Esophagus squamous epithelium (tissue), 5 donors: ENCODE results near the gene SQOR. TPM values are rescaled to one million over a fixed set of nuclear protein-coding genes. Genes with fewer than 3 reads are reported as not detected.

ENCODE experiments used
- DNase-seq: peaks from one replicate; lab custom pipeline; 2025; lab: John Stamatoyannopoulos, UW
- H3K27ac ChIP-seq, 4 donors: fragments of 200-600 bp; sonication (generic); one replicate each; pipeline ENCODE4 v1.5.1; 2016 to 2019; ENCODE audit warnings: mild to moderate bottlenecking in 1 of 4
- H3K27me3 ChIP-seq, 4 donors: fragments of 200-600 bp; sonication (generic); 1 replicate in 3 of 4; 2 replicates in 1 of 4; pipeline versions ENCODE4 v1.5.1 to v1.6.0; 2017 to 2021; ENCODE audit warnings: antibody characterized with exemption in 1 of 4
- H3K36me3 ChIP-seq, 3 donors: fragments of 200-600 bp; sonication (generic); one replicate each; pipeline ENCODE4 v1.5.1; 2016 to 2019
- H3K4me1 ChIP-seq, 3 donors: fragments of 200-600 bp; sonication (generic); one replicate each; pipeline ENCODE4 v1.5.1; 2017 to 2019
- H3K4me3 ChIP-seq, 4 donors: fragments of 200-600 bp; sonication (generic); 1 replicate in 3 of 4; 2 replicates in 1 of 4; pipeline ENCODE4 v1.5.1; 2016 to 2019; ENCODE audit warnings: mild to moderate bottlenecking in 2 of 4, moderate library complexity in 1 of 4
- H3K9me3 ChIP-seq, 3 donors: fragments of 200-600 bp; sonication (generic); one replicate each; pipeline ENCODE4 v1.5.1; 2016 to 2019
- CTCF ChIP-seq, 6 experiments: fragments of 450-650 bp in 4 of 6; fragments of 200-600 bp in 2 of 6; sonication (generic) in 2 of 6; IDR thresholded peaks; one replicate each; pipeline ENCODE4 v1.5.1; 2016 to 2019; ENCODE audit warnings: antibody characterized with exemption in 6 of 6, mild to moderate bottlenecking in 4 of 6, moderate library complexity in 4 of 6
- POLR2A ChIP-seq, 4 donors: fragments of 450-650 bp; IDR thresholded peaks; one replicate each; pipeline ENCODE4 v1.6.1; 2017; ENCODE audit warnings: antibody characterized with exemption in 4 of 4, mild to moderate bottlenecking in 4 of 4, moderate library complexity in 3 of 4
- WGBS, 2 donors: methylation state at CpG; one replicate each; pipeline ENCODE4 v1.1.5; 2018; 5-methylcytosine and 5-hydroxymethylcytosine counted together
- intact Hi-C: fragments of 100-400 bp; cut with DNase I; formaldehyde crosslinking; loops from one replicate; pipeline ENCODE4 v1.15.0; 2022
- total RNA-seq, 4 donors: library from RNA; depleted of rRNA; stranded (reverse); fragments of >200 nt; gene quantifications; one replicate each; pipeline ENCODE4 v1.1.0, GENCODE V29; 2016
- donor health status: DM: yes; HTN: yes; CAD: no.

The SQOR gene
- total RNA-seq, 4 donors from 2014 or later: 88.7 to 178 (median 128) TPM

DNA sequence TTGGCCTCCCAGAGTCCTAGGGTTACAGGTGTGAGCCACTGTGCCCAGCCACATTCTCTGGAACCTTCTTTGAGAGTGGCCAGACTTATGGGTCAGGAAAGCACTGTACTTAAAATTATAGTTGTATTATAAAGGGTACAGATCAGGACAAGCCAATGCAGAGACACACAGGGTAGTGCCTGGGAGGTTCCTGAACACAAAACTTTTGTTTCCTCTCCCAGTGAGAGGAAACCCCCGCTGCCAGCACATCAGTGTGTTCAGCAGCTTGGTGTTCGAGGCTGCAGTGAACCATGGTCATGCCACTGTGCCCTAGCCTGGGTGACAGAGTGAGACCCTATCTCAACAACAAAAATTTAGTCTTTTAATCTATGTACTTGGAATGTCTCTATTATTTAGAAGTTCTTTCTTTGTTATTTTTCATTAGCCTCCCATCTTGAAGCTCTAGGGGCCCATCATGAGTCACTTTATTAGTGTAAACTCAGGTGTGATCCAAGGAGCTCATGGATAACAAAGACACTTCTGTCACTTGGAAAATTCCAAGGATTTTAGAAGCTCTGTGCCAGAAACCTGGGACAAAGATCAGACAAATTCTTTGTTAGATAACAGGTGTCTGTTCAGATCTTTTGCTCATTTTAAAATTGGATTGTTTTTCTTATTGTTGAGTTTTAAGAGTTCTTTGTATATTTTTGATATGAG, 39.8 kb upstream of the SQOR start:
- intact Hi-C loops: no loop called here
- Histone ChIP-seq H3K4me3 (no peak overlapping the region), H3K9me3 (no peaks in the 10 kb centered on the region), H3K27me3 (no peaks in the 10 kb centered on the region), H3K4me1 (peaks cover 0 to 20% (median 3%) of the 10 kb centered on the region in 3 donors), H3K27ac (no peak overlapping the region), H3K36me3 (peaks cover 0 to 49% (median 0%) of the 10 kb centered on the region in 3 donors)
- DNase-seq: no peak
- 84 to 100% methylated on average over 2 of the region's 2 CpGs for WGBS, 2 donors
- TF ChIP-seq POLR2A (IDR thresholded peaks at IDR 0.05): no peak
- no peak for TF ChIP-seq CTCF (IDR thresholded peaks at IDR 0.05)

DNA sequence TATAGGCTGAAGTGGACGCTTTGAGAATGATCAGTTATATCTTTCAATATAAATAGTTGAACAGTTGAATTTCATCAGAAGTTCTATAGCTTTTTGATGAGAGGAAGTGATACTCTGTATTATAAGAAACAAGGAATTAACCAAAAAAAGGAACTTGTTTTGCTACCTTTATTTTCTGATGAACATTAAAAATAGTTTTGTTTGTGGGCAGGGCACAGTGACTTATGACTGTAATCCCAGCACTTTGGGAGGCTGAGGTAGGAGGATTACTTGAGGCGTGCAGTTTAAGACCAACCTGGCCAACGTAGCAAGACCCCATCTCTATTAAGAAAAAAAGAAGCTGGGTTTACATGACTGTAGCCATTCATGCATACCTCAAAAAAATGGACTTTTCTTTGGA, 30.9 kb upstream of the SQOR start:
- 80 to 93% methylated on average over 3 of the region's 3 CpGs for whole genome bisulfite sequencing, 2 donors
- Histone ChIP-seq H3K36me3 (peaks cover 0 to 36% (median 0%) of the 10 kb centered on the region in 3 donors), H3K4me3 (no peak overlapping the region), H3K27me3 (no peaks in the 10 kb centered on the region), H3K9me3 (no peaks in the 10 kb centered on the region), H3K4me1 (peaks cover 0 to 8% (median 0%) of the 10 kb centered on the region in 3 donors), H3K27ac (no peak overlapping the region)
- intact Hi-C loops: no loop called here
- no peak for TF ChIP-seq CTCF (IDR thresholded peaks at IDR 0.05)
- TF ChIP-seq POLR2A (IDR thresholded peaks at IDR 0.05): no peak
- DNase-seq: no peak

- TF ChIP-seq CTCF (IDR thresholded peaks at IDR 0.05): no peak
- TF ChIP-seq POLR2A (IDR thresholded peaks at IDR 0.05): no peak
- 78 to 83% methylated on average over 1 of the region's 1 CpG for WGBS, 2 donors
These were observed 30.5 kb upstream of the SQOR start for GRCh38 chr15:45604326-45604725.

GRCh38 chr15:45606413-45606812, 28.4 kb upstream of the SQOR start:
- Histone ChIP-seq H3K36me3 (peaks cover 0 to 46% (median 0%) of the 10 kb centered on the region in 3 donors), H3K4me1 (peaks cover 0 to 8% (median 0%) of the 10 kb centered on the region in 3 donors), H3K9me3 (no peaks in the 10 kb centered on the region), H3K27ac (no peak overlapping the region), H3K4me3 (no peak overlapping the region), H3K27me3 (no peaks in the 10 kb centered on the region)
- intact Hi-C loops: no loop called here
- TF ChIP-seq CTCF (IDR thresholded peaks at IDR 0.05): no peak
- no peak for DNase-seq
- WGBS, 2 donors: 77% methylated on average over 3 of the region's 3 CpGs

More at GRCh38 chr15:45604326-45604725, 30.5 kb upstream of the SQOR start:
- Histone ChIP-seq H3K27me3 (no peaks in the 10 kb centered on the region), H3K4me3 (no peak overlapping the region), H3K27ac (no peak overlapping the region), H3K36me3 (peaks cover 0 to 41% (median 0%) of the 10 kb centered on the region in 3 donors), H3K9me3 (no peaks in the 10 kb centered on the region), H3K4me1 (peaks cover 0 to 8% (median 0%) of the 10 kb centered on the region in 3 donors)
- intact Hi-C loops: no loop called here
- no peak for DNase-seq

DNA sequence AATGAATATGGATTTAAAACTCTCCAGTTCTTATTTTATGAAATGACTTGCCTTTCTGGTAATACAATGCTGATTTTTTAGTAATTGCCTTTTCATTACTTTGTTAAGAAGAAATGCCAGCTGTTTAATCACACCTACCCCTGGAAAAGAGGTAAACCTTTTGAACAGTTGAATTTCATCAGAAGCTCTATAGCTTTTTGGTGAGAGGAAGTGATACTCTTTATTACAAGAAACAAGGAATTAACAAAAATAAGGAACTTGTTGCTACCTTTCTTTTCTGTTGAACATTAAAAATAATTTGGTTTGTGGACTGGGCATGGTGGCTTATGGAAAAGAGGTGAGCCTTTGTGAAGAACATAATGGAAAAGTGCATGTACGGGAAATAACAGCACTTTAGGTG, 28.0 kb upstream of the SQOR start:
- intact Hi-C loops: no loop called here
- TF ChIP-seq POLR2A (IDR thresholded peaks at IDR 0.05): no peak
- TF ChIP-seq CTCF (IDR thresholded peaks at IDR 0.05): no peak
- Histone ChIP-seq H3K27ac (no peak overlapping the region), H3K27me3 (no peaks in the 10 kb centered on the region), H3K4me3 (no peak overlapping the region), H3K36me3 (peaks cover 0 to 46% (median 0%) of the 10 kb centered on the region in 3 donors), H3K4me1 (peaks cover 0 to 8% (median 0%) of the 10 kb centered on the region in 3 donors), H3K9me3 (no peaks in the 10 kb centered on the region)
- DNase-seq: no peak
- WGBS, 2 donors: 86 to 95% methylated on average over 1 of the region's 1 CpG
